ENCODE measurements around the gene ADGRG3. TPM values are rescaled to one million over a fixed set of nuclear protein-coding genes. Genes with fewer than 3 reads are reported as not detected.
A peak's percentile ranks its signal among the peaks of the same experiment; 100 is the strongest.

The ADGRG3 gene
- total and polyA plus RNA-seq, 9 of the 15 experiments (the other 6 are each of a cell fraction or from before 2014, with no cell fraction given) = 0.09 to 0.52 (median 0.14) TPM; not detected in 3

DNA sequence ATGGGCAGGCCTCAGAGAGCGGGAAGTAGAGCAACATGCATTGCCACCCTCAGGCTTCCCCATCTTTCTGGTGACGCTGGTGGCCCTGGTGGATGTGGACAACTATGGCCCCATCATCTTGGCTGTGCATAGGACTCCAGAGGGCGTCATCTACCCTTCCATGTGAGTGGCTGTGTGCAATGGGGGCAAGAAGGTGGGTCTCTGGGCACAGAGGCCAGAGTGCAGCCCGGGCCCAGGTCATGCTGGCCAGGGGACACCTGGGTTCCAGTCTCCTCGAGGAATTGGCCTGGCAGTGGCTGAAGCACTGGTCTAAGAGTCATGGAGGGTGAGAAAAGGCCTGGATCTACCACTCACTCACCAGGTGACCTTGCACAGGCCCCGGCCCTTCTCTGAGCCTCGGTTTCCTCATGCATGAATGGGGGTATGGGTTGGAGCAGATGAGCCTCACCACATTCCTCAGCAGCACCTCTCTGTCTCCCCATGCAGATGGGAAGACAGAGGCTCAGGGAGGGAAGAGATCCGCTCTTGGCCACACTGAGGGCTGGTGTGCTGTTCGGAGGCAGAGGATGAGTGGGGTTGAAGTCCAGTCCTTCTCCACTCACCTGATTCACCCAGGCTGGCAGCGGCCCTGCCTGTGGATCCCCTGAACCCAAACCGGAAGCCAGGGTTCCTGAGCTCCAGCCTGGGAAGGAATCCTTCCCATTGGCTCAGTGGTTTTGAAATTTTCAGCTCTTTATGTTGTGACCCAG, 7.2 kb upstream of the ADGRG3 start (continued):
- TF ChIP-seq, protein P1, sequence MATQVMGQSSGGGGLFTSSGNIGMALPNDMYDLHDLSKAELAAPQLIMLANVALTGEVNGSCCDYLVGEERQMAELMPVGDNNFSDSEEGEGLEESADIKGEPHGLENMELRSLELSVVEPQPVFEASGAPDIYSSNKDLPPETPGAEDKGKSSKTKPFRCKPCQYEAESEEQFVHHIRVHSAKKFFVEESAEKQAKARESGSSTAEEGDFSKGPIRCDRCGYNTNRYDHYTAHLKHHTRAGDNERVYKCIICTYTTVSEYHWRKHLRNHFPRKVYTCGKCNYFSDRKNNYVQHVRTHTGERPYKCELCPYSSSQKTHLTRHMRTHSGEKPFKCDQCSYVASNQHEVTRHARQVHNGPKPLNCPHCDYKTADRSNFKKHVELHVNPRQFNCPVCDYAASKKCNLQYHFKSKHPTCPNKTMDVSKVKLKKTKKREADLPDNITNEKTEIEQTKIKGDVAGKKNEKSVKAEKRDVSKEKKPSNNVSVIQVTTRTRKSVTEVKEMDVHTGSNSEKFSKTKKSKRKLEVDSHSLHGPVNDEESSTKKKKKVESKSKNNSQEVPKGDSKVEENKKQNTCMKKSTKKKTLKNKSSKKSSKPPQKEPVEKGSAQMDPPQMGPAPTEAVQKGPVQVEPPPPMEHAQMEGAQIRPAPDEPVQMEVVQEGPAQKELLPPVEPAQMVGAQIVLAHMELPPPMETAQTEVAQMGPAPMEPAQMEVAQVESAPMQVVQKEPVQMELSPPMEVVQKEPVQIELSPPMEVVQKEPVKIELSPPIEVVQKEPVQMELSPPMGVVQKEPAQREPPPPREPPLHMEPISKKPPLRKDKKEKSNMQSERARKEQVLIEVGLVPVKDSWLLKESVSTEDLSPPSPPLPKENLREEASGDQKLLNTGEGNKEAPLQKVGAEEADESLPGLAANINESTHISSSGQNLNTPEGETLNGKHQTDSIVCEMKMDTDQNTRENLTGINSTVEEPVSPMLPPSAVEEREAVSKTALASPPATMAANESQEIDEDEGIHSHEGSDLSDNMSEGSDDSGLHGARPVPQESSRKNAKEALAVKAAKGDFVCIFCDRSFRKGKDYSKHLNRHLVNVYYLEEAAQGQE (IDR thresholded peaks at IDR 0.05; ENCODE audit: borderline replicate concordance) = peak; percentile 90
- TF ChIP-seq, protein P1 (CRISPR knock-in tag; IDR thresholded peaks at IDR 0.05; ENCODE audit: low read depth) = no peak
- TF ChIP-seq ZNF274 (IDR thresholded peaks at IDR 0.05; ENCODE audit: borderline replicate concordance, low read depth, low read length) (no peak), COPS2 (conservative IDR thresholded peaks at IDR 0.05) (no peak), JUND (IDR thresholded peaks at IDR 0.05; ENCODE audit: borderline replicate concordance, low read depth, low read length) (0 out of 2 replicates have a peak, but pooled peaks have one; percentile 8), JUND (tag; IDR thresholded peaks at IDR 0.05; ENCODE audit: borderline replicate concordance, low read depth, low read length) (no peak), ZNF766 (CRISPR knock-in tag; conservative IDR thresholded peaks at IDR 0.05) (no peak), ZC3H8 (IDR thresholded peaks at IDR 0.05) (no peak), TAF15 (IDR thresholded peaks at IDR 0.05; ENCODE audit: low read depth, low read length) (no peak)
- TF ChIP-seq, protein P2, sequence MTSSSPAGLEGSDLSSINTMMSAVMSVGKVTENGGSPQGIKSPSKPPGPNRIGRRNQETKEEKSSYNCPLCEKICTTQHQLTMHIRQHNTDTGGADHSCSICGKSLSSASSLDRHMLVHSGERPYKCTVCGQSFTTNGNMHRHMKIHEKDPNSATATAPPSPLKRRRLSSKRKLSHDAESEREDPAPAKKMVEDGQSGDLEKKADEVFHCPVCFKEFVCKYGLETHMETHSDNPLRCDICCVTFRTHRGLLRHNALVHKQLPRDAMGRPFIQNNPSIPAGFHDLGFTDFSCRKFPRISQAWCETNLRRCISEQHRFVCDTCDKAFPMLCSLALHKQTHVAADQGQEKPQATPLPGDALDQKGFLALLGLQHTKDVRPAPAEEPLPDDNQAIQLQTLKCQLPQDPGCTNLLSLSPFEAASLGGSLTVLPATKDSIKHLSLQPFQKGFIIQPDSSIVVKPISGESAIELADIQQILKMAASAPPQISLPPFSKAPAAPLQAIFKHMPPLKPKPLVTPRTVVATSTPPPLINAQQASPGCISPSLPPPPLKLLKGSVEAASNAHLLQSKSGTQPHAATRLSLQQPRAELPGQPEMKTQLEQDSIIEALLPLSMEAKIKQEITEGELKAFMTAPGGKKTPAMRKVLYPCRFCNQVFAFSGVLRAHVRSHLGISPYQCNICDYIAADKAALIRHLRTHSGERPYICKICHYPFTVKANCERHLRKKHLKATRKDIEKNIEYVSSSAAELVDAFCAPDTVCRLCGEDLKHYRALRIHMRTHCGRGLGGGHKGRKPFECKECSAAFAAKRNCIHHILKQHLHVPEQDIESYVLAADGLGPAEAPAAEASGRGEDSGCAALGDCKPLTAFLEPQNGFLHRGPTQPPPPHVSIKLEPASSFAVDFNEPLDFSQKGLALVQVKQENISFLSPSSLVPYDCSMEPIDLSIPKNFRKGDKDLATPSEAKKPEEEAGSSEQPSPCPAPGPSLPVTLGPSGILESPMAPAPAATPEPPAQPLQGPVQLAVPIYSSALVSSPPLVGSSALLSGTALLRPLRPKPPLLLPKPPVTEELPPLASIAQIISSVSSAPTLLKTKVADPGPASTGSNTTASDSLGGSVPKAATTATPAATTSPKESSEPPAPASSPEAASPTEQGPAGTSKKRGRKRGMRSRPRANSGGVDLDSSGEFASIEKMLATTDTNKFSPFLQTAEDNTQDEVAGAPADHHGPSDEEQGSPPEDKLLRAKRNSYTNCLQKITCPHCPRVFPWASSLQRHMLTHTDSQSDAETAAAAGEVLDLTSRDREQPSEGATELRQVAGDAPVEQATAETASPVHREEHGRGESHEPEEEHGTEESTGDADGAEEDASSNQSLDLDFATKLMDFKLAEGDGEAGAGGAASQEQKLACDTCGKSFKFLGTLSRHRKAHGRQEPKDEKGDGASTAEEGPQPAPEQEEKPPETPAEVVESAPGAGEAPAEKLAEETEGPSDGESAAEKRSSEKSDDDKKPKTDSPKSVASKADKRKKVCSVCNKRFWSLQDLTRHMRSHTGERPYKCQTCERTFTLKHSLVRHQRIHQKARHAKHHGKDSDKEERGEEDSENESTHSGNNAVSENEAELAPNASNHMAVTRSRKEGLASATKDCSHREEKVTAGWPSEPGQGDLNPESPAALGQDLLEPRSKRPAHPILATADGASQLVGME (CRISPR knock-in tag; IDR thresholded peaks at IDR 0.05) = 0 out of 2 replicates have a peak, but pooled peaks have one; percentile 41
- TF ChIP-seq, protein P3, sequence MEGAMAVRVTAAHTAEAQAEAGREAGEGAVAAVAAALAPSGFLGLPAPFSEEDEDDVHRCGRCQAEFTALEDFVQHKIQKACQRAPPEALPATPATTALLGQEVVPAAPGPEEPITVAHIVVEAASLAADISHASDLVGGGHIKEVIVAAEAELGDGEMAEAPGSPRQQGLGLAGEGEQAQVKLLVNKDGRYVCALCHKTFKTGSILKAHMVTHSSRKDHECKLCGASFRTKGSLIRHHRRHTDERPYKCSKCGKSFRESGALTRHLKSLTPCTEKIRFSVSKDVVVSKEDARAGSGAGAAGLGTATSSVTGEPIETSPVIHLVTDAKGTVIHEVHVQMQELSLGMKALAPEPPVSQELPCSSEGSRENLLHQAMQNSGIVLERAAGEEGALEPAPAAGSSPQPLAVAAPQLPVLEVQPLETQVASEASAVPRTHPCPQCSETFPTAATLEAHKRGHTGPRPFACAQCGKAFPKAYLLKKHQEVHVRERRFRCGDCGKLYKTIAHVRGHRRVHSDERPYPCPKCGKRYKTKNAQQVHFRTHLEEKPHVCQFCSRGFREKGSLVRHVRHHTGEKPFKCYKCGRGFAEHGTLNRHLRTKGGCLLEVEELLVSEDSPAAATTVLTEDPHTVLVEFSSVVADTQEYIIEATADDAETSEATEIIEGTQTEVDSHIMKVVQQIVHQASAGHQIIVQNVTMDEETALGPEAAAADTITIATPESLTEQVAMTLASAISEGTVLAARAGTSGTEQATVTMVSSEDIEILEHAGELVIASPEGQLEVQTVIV (CRISPR knock-in tag; IDR thresholded peaks at IDR 0.05; ENCODE audit: borderline replicate concordance) = no peak
